ENCODE measurements around the gene RNU11.

RNU11 gene

DNA sequence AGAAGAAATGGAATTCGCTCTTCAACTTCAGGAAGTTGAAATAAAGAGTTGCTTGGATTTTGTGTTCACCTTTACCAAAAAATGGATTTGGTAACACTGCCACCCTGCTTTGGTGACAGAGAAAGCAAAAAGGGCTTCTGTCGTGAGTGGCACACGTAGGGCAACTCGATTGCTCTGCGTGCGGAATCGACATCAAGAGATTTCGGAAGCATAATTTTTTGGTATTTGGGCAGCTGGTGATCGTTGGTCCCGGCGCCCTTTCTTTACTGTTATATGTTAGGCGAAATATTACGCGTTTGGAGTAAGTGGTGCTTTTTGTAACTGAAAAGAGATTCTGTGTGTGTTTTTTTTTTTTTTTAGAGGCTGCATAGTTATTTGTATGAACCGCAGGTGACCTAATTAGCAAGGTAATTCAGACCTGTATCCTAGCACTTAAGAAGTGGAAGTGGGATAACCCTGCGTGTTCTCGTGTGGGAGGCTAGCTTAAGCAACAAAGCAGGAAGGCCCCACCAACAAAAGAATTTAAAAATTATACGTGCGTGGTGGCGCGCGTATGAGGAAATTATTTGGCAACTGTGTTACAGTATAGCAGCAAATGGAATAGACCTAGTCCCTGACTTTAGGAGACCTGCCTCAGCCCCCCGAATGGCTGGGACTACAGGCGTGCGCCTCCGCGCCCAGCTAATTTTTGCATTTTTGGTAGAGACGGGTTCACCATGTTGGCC lies at the start of gene RNU11:
Gene RNU11 (plus strand): TSS at position 127 of the 725 bp plus-strand sequence.
- peak within 1 kb of the TSS; percentile 50 for H3K4me3 ChIP-seq (ENCODE audit: low read length)
- DNase-seq (ENCODE audit: low read depth) = peak; percentile 96
- TF ChIP-seq, protein P1, sequence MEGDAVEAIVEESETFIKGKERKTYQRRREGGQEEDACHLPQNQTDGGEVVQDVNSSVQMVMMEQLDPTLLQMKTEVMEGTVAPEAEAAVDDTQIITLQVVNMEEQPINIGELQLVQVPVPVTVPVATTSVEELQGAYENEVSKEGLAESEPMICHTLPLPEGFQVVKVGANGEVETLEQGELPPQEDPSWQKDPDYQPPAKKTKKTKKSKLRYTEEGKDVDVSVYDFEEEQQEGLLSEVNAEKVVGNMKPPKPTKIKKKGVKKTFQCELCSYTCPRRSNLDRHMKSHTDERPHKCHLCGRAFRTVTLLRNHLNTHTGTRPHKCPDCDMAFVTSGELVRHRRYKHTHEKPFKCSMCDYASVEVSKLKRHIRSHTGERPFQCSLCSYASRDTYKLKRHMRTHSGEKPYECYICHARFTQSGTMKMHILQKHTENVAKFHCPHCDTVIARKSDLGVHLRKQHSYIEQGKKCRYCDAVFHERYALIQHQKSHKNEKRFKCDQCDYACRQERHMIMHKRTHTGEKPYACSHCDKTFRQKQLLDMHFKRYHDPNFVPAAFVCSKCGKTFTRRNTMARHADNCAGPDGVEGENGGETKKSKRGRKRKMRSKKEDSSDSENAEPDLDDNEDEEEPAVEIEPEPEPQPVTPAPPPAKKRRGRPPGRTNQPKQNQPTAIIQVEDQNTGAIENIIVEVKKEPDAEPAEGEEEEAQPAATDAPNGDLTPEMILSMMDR (IDR thresholded peaks at IDR 0.05; ENCODE audit: insufficient read depth, low read depth, low read length, missing control alignments) = no peak

DNA sequence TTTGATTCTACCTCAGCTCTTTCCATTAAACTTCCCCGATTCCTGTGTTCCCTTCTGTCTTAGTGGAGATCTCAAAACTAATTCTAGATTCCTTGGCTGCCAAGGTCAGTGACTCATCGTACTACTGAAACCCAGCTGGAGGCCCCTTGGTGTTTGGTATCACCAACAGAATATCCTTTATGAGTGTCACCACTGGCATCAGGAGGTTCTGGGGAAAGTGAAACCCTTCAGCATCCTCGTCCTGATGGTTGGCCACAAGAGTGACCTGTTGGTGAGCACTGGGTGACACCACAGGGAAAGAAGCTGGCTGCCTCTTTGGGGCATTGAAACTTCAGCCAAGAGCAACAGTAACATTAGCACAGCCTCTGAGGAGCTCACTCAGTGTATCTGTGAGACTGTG lies 46.7 kb upstream of the RNU11 start:
- DNase-seq (ENCODE audit: low read depth) = peak; percentile 78
- TF ChIP-seq, protein P1 (IDR thresholded peaks at IDR 0.05; ENCODE audit: insufficient read depth, low read depth, low read length, missing control alignments) = no peak
- H3K4me3 ChIP-seq (ENCODE audit: low read length) = no peak overlapping the region

DNA sequence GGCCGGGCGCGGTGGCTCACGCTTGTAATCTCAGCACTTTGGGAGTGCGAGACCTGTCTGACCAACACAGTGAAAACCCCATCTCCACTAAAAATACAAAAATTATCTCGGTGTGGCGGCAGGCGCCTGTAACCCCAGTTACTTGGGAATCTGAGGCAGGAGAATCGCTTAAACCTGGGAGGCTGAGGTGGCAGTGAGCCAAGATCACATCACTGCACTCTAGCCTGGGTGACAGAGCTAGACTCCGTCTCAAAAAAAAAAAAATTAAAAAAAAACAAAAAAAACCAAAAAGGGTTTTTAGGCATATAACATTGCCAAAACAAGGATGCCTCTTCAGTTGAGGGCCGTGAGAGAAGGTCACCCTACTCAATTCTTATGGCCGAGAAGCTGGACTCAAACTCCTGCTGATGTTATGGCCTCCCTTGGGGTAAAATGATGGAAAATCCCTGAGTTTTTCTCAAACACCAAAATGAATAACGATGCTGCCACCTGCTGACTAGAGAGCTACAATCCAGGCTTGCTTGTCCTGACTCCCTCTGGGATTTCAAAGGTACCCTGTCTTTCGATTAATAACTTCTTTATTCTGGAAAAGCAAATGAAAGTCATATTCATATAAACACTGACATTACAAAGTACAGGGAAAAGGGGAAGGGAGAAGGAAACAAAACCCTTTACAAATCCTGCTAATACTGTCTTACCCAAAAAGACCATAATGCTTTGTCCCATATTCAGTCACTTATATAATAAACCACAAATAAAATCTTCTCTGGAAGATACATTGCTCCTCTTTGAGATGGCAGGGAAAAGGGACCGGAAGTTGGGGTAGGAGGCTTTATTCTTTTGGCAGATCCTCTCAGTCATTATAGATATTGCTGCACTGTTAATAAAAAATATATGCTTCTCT lies 45.6 kb upstream of the RNU11 start:
- H3K4me3 ChIP-seq (ENCODE audit: low read length) = no peak overlapping the region
- TF ChIP-seq, protein P1 (IDR thresholded peaks at IDR 0.05; ENCODE audit: insufficient read depth, low read depth, low read length, missing control alignments) = peak; percentile 73
- DNase-seq (ENCODE audit: low read depth) = peak; percentile 76

DNA sequence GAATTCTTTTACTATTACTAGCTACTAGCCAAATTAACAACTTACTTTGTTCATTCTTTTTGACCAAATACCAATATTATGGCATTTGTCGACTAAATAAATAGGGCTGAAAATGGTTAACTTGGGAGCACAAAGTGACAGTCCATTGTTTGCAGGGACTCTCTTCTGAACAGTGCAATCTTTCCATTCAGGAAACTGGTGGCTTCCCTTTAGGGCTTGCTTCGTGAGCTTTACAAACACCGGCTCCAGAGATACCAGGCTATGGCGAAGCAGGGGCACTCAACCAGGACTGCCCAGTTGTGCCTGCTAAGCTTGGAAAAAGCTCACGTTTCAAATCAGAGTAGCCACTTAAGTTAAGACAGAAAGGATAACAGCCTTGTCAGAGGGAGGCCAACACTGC lies 44.0 kb upstream of the RNU11 start:
- TF ChIP-seq, protein P1 (IDR thresholded peaks at IDR 0.05; ENCODE audit: insufficient read depth, low read depth, low read length, missing control alignments) = no peak
- no peak for DNase-seq (ENCODE audit: low read depth)
- no peak overlapping the region for H3K4me3 ChIP-seq (ENCODE audit: low read length)

DNA sequence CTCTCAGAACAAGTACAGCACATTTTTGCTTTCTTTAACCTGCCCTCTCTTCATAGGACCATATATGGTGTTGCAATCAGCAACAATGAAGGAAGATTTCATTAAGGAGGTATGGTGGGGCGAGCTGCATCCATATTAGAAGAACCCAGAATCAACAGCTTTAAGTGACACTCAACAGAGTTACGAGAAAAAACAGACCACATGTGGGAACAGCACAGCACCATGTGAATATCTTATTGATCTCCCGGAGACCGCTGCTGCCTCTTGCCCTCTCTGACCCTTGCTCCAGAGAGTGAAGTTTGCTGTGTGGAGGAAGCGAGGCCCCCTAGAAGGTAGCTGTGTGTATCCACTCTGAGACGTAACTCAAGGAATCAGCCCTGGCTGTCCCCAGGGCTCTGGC lies 43.4 kb upstream of the RNU11 start:
- H3K4me3 ChIP-seq (ENCODE audit: low read length) = no peak overlapping the region
- TF ChIP-seq, protein P1 (IDR thresholded peaks at IDR 0.05; ENCODE audit: insufficient read depth, low read depth, low read length, missing control alignments) = no peak
- DNase-seq (ENCODE audit: low read depth) = no peak

DNA sequence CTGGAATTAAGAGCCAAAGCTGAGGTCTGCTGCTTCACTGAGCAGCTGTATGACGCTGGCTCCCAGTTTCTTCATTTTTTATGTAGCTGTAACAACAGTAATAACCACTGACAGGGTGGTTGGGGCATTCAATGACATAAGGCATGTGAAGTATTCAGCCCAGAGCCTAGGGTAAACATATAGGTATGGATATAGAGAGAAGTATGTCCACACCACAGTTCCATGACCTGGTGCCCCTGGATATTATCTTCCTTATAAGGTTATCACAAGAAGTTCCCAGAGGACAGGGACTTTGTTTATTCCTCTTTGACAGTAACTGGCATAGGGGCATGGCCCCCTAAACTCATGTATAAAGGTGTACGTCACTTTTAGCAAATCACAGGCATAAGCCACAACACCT lies 41.6 kb upstream of the RNU11 start:
- TF ChIP-seq, protein P1 (IDR thresholded peaks at IDR 0.05; ENCODE audit: insufficient read depth, low read depth, low read length, missing control alignments) = no peak
- H3K4me3 ChIP-seq (ENCODE audit: low read length) = no peak overlapping the region
- DNase-seq (ENCODE audit: low read depth) = no peak

All from epithelial cell of esophagus (primary cell).